H9 (cell line): ENCODE results near the gene MCM7. TPM values are rescaled to one million over a fixed set of nuclear protein-coding genes. Genes with fewer than 3 reads are reported as not detected.

Experiments
- DNase-seq: peaks from one replicate; pipeline ENCODE4 v3.0.0-alpha.2; 2017
- H2AFZ ChIP-seq: one replicate; pipeline ENCODE4 v1.6.1; 2013; ENCODE audit warnings: mild to moderate bottlenecking, low read length, control low read depth, moderate library complexity
- H2AK5ac ChIP-seq: 2 replicates; pipeline ENCODE4 v1.6.1; 2013; ENCODE audit warnings: low read length, control low read depth, mixed read lengths; ENCODE audit not compliant: insufficient read length
- H2BK120ac ChIP-seq: one replicate; pipeline ENCODE4 v1.6.1; 2013; ENCODE audit warnings: low read depth, mild to moderate bottlenecking, low read length, control low read depth, inconsistent platforms; ENCODE audit not compliant: poor library complexity, severe bottlenecking
- H2BK12ac ChIP-seq: 2 replicates; pipeline ENCODE4 v1.6.1; 2013; ENCODE audit warnings: low read length, control low read depth, mixed read lengths, low read depth; ENCODE audit not compliant: insufficient read length
- H2BK15ac ChIP-seq: 2 replicates; pipeline ENCODE4 v1.6.1; 2013; ENCODE audit warnings: low read depth, low read length, control low read depth
- H2BK20ac ChIP-seq: one replicate; pipeline ENCODE4 v1.6.1; 2013; ENCODE audit warnings: low read depth, mild to moderate bottlenecking, low read length, control low read depth, inconsistent platforms; ENCODE audit not compliant: poor library complexity, severe bottlenecking
- H2BK5ac ChIP-seq: 2 replicates; pipeline ENCODE4 v1.6.1; 2013; ENCODE audit warnings: low read length, control low read depth, mixed read lengths; ENCODE audit not compliant: insufficient read length
- H3K14ac ChIP-seq: 2 replicates; pipeline ENCODE4 v1.6.1; 2013; ENCODE audit warnings: low read length, control low read depth; ENCODE audit not compliant: insufficient read depth
- H3K18ac ChIP-seq: 2 replicates; pipeline ENCODE4 v1.6.1; 2013; ENCODE audit warnings: low read depth, mild to moderate bottlenecking, mixed read lengths, low read length, control low read depth; ENCODE audit not compliant: insufficient read length
- H3K23ac ChIP-seq: 2 replicates; pipeline ENCODE4 v1.6.1; 2013; ENCODE audit warnings: low read length, control low read depth, mixed read lengths, low read depth; ENCODE audit not compliant: insufficient read length
- H3K23me2 ChIP-seq: 2 replicates; pipeline ENCODE4 v1.6.1; 2013; ENCODE audit warnings: low read depth, mild to moderate bottlenecking, mixed read lengths, low read length, control low read depth; ENCODE audit not compliant: insufficient read length, poor library complexity, severe bottlenecking
- H3K27ac ChIP-seq: 2 replicates; pipeline ENCODE4 v1.5.1; 2013; ENCODE audit warnings: low read length, control low read depth, mixed read lengths, low read depth; ENCODE audit not compliant: insufficient read length
- H3K27me3 ChIP-seq: 2 replicates; pipeline ENCODE4 v1.6.1; 2013; ENCODE audit warnings: low read length, control low read depth, inconsistent platforms; ENCODE audit not compliant: insufficient read depth
- H3K4ac ChIP-seq: 2 replicates; pipeline ENCODE4 v1.6.1; 2013; ENCODE audit warnings: low read depth, mild to moderate bottlenecking, control low read depth, inconsistent platforms, low read length, moderate library complexity
- H3K4me1 ChIP-seq: 2 replicates; pipeline ENCODE4 v1.6.1; 2013; ENCODE audit warnings: low read length, control low read depth, inconsistent platforms; ENCODE audit not compliant: insufficient read depth
- H3K4me2 ChIP-seq: 2 replicates; pipeline ENCODE4 v1.6.1; 2013; ENCODE audit warnings: low read length, control low read depth, mixed read lengths; ENCODE audit not compliant: insufficient read length, insufficient read depth
- H3K56ac ChIP-seq: 2 replicates; pipeline ENCODE4 v1.6.1; 2013; ENCODE audit warnings: low read depth, mild to moderate bottlenecking, mixed read lengths, low read length, control low read depth; ENCODE audit not compliant: insufficient read length
- H3K79me1 ChIP-seq: 2 replicates; pipeline ENCODE4 v1.6.1; 2013; ENCODE audit warnings: low read depth, mild to moderate bottlenecking, moderate library complexity, low read length, control low read depth, inconsistent platforms; ENCODE audit not compliant: insufficient read depth, poor library complexity, severe bottlenecking
- H3K79me2 ChIP-seq: 2 replicates; pipeline ENCODE4 v1.6.1; 2013; ENCODE audit warnings: low read length, control low read depth, inconsistent platforms; ENCODE audit not compliant: insufficient read depth
- H3K9ac ChIP-seq: 2 replicates; pipeline ENCODE4 v1.6.1; 2013; ENCODE audit warnings: low read length, control low read depth, mixed read lengths; ENCODE audit not compliant: insufficient read length; ENCODE audit errors: extremely low read depth
- H3K9me3 ChIP-seq: one replicate; pipeline ENCODE4 v1.6.1; 2013; ENCODE audit warnings: low read depth, low read length, inconsistent platforms; ENCODE audit not compliant: control insufficient read depth
- H3T11ph ChIP-seq: one replicate; pipeline ENCODE4 v1.6.1; 2013; ENCODE audit warnings: mild to moderate bottlenecking, low read length, control low read depth, inconsistent platforms
- H4K20me1 ChIP-seq: one replicate; pipeline ENCODE4 v1.6.1; 2013; ENCODE audit not compliant: control insufficient read depth, insufficient read length, insufficient read depth
- H4K5ac ChIP-seq: 2 replicates; pipeline ENCODE4 v1.6.1; 2013; ENCODE audit warnings: low read depth, mild to moderate bottlenecking, mixed read lengths, low read length, control low read depth; ENCODE audit not compliant: insufficient read length
- H4K8ac ChIP-seq: replicated peaks from 2 replicates; pipeline ENCODE4 v1.6.1; 2013; ENCODE audit warnings: low read length, control low read depth, mixed read lengths, low read depth; ENCODE audit not compliant: insufficient read length
- H4K91ac ChIP-seq: 2 replicates; pipeline ENCODE4 v1.6.1; 2013; ENCODE audit warnings: low read depth, mild to moderate bottlenecking, moderate library complexity, mixed read lengths, low read length, control low read depth; ENCODE audit not compliant: insufficient read length
- H3K27ac Mint-ChIP-seq, 3 experiments: 2 replicates in 2 of 3; 3 replicates in 1 of 3; pipeline ENCODE4 v1.8.0; 2020 to 2021; ENCODE audit warnings: mixed read lengths in 3 of 3, mild to moderate bottlenecking in 1 of 3, moderate library complexity in 1 of 3
- H3K27me3 Mint-ChIP-seq: 2 replicates; pipeline ENCODE4 v1.8.0; 2021; ENCODE audit warnings: low read depth, mild to moderate bottlenecking, moderate library complexity, mixed read lengths
- H3K36me3 Mint-ChIP-seq, 3 experiments: 2 replicates in 2 of 3; 3 replicates in 1 of 3; pipeline ENCODE4 v1.8.0; 2020 to 2021; ENCODE audit warnings: low read depth in 3 of 3, mixed read lengths in 3 of 3; ENCODE audit not compliant: insufficient read depth in 1 of 3
- H3K4me1 Mint-ChIP-seq, 2 experiments: 2 replicates each; pipeline ENCODE4 v1.8.0; 2020; ENCODE audit warnings: mixed read lengths in 2 of 2
- H3K4me3 Mint-ChIP-seq, 2 experiments: 2 replicates in 1 of 2; 3 replicates in 1 of 2; pipeline ENCODE4 v1.8.0; 2020 to 2021; ENCODE audit warnings: mild to moderate bottlenecking in 2 of 2, mixed read lengths in 2 of 2, moderate library complexity in 1 of 2
- H3K9me3 Mint-ChIP-seq, 2 experiments: 2 replicates in 1 of 2; 3 replicates in 1 of 2; pipeline ENCODE4 v1.8.0; 2020; ENCODE audit warnings: mild to moderate bottlenecking in 2 of 2, mixed read lengths in 2 of 2, moderate library complexity in 1 of 2
- CTCF ChIP-seq: fragments of 200-600 bp; sonication (generic); conservative IDR thresholded peaks from 3 replicates; pipeline ENCODE4 v1.8.0; 2021; ENCODE audit warnings: antibody characterized with exemption, mild to moderate bottlenecking
- WGBS: extraction: QIAGEN DNeasy Blood & Tissue Kit; methylation state at CpG from one replicate; pipeline ENCODE4 v1.1.7; 2013; ENCODE audit warnings: missing lambda C conversion rate, low lambda C conversion rate, mixed read lengths; ENCODE audit not compliant: insufficient read length; ENCODE audit errors: extremely low coverage; 5-methylcytosine and 5-hydroxymethylcytosine counted together
- total RNA-seq: library from RNA; stranded (reverse); gene quantifications from 2 replicates; pipeline ENCODE4 v1.2.1, GENCODE V29; 2021

MCM7 gene
- total RNA-seq, 1 experiment from 2014 or later = 390 TPM

GRCh38 chr7:100057006-100057405 lies 44.2 kb downstream of the MCM7 start:
- Histone ChIP-seq H3K23me2 (no peaks in the 10 kb centered on the region), H3T11ph (no peak overlapping the region), H3K4ac (no peak overlapping the region), H3K79me2 (no peaks in the 10 kb centered on the region; the same call in 1 of the 2 replicates), H2BK5ac (no peak overlapping the region), H3K4me1 (no peaks in the 10 kb centered on the region), H2BK15ac (no peak overlapping the region), H4K5ac (no peak overlapping the region), H3K9me3 (no peaks in the 10 kb centered on the region), H3K18ac (no peak overlapping the region), H3K27me3 (no peaks in the 10 kb centered on the region), H2AK5ac (no peak overlapping the region), H3K23ac (no peak overlapping the region), H2AFZ (no peak overlapping the region), H4K91ac (no peak overlapping the region), H2BK120ac (no peak overlapping the region), H2BK20ac (no peak overlapping the region), H4K20me1 (no peaks in the 10 kb centered on the region), H2BK12ac (no peak overlapping the region), H3K27ac (no peak overlapping the region), H4K8ac (no peak overlapping the region), H3K4me2 (no peak overlapping the region), H3K9ac (no peak overlapping the region), H3K14ac (no peak overlapping the region), H3K79me1 (peaks cover 2% of the 10 kb centered on the region), H3K56ac (no peak overlapping the region)
- H3K27me3 Mint-ChIP-seq = no peaks in the 10 kb centered on the region
- no peak overlapping the region for H3K27ac Mint-ChIP-seq
- DNase-seq = no peak
- H3K4me3 Mint-ChIP-seq = no peak overlapping the region
- no CpG with 5 or more reads among the region's 10 CpGs for WGBS
- TF ChIP-seq CTCF = no peak
- H3K9me3 Mint-ChIP-seq = no peaks in the 10 kb centered on the region
- H3K36me3 Mint-ChIP-seq = peaks cover 40 to 65% (median 58%) of the 10 kb centered on the region in 3 experiments
- no peaks in the 10 kb centered on the region for H3K4me1 Mint-ChIP-seq
